ENCODE data around the gene CARD10. TPM values are rescaled to one million over a fixed set of nuclear protein-coding genes. Genes with fewer than 3 reads are reported as not detected.

The CARD10 gene
- total and polyA plus RNA-seq, 2 of the 13 experiments (the other 11 are each of a cell fraction or from before 2014, with no cell fraction given), result 35.2 to 55.8 TPM

- no peak for TF ChIP-seq ZBTB8A (CRISPR knock-in tag; IDR thresholded peaks at IDR 0.05; ENCODE audit: borderline replicate concordance, low read depth)
- TF ChIP-seq PHB2 (IDR thresholded peaks at IDR 0.05; ENCODE audit: partially characterized antibody), result no peak
- TF ChIP-seq RBFOX2 (IDR thresholded peaks at IDR 0.05; ENCODE audit: low read depth, low read length), result peak; percentile 51
- no peak for TF ChIP-seq TEAD2 (CRISPR knock-in tag; IDR thresholded peaks at IDR 0.05)
- TF ChIP-seq MNT (IDR thresholded peaks at IDR 0.05), result no peak
- TF ChIP-seq HNRNPL (IDR thresholded peaks at IDR 0.05; ENCODE audit: low read depth, low read length), result 0 out of 2 replicates have a peak, but pooled peaks have one; percentile 27
- no peak for TF ChIP-seq TMF1 (CRISPR knock-in tag; IDR thresholded peaks at IDR 0.05; ENCODE audit: low read depth)
- TF ChIP-seq ZNF232 (CRISPR knock-in tag; IDR thresholded peaks at IDR 0.05; ENCODE audit: borderline replicate concordance), result no peak
- no peak for TF ChIP-seq ZNF513 (CRISPR knock-in tag; conservative IDR thresholded peaks at IDR 0.05)
- no peak for TF ChIP-seq NFAT5 (CRISPR knock-in tag; IDR thresholded peaks at IDR 0.05)
- TF ChIP-seq ZNF263 (CRISPR knock-in tag; IDR thresholded peaks at IDR 0.05), result no peak
- no peak for TF ChIP-seq ZNF484 (CRISPR knock-in tag; IDR thresholded peaks at IDR 0.05; ENCODE audit: borderline replicate concordance, low read depth)
- no peak for TF ChIP-seq MAX (IDR thresholded peaks at IDR 0.05)
- peak; percentile 64; the same call in 1 of the 2 replicates for TF ChIP-seq ESRRA (CRISPR knock-in tag; IDR thresholded peaks at IDR 0.05; ENCODE audit: low read depth)
- no peak for TF ChIP-seq IRF9 (CRISPR knock-in tag; IDR thresholded peaks at IDR 0.05; ENCODE audit: borderline replicate concordance)
- no peak for TF ChIP-seq ZNF3 (CRISPR knock-in tag; IDR thresholded peaks at IDR 0.05)
- TF ChIP-seq SATB2 (CRISPR knock-in tag; IDR thresholded peaks at IDR 0.05), result no peak
- no peak for TF ChIP-seq ZNF883 (CRISPR knock-in tag; IDR thresholded peaks at IDR 0.05; ENCODE audit: not compliant biosample characterization)
- TF ChIP-seq ZNF761 (CRISPR knock-in tag; conservative IDR thresholded peaks at IDR 0.05), result no peak
These were observed 4.6 kb downstream of the CARD10 start (continued) for GRCh38 chr22:37514526-37515051.

Data from HepG2 (cell line).